HFFc6 (cell line): ENCODE measurements around the gene ARMC10. TPM values are rescaled to one million over a fixed set of nuclear protein-coding genes. Genes with fewer than 3 reads are reported as not detected.

Experiments
- DNase-seq: peaks from one replicate; pipeline ENCODE4 v3.0.0-alpha.2; 2018
- H3K27ac Mint-ChIP-seq: 2 replicates; pipeline ENCODE4 v1.8.0; 2020; ENCODE audit warnings: mild to moderate bottlenecking, mixed read lengths
- H3K27me3 Mint-ChIP-seq: 2 replicates; pipeline ENCODE4 v1.8.0; 2021; ENCODE audit warnings: mild to moderate bottlenecking, moderate library complexity, mixed read lengths; ENCODE audit not compliant: insufficient read depth
- H3K36me3 Mint-ChIP-seq: 2 replicates; pipeline ENCODE4 v1.8.0; 2021; ENCODE audit warnings: low read depth, mixed read lengths
- H3K4me1 Mint-ChIP-seq: 2 replicates; pipeline ENCODE4 v1.8.0; 2020; ENCODE audit warnings: low read depth, mixed read lengths
- H3K4me3 Mint-ChIP-seq: 2 replicates; pipeline ENCODE4 v1.8.0; 2020; ENCODE audit warnings: mild to moderate bottlenecking, moderate library complexity, mixed read lengths
- H3K9me3 Mint-ChIP-seq: 2 replicates; pipeline ENCODE4 v1.8.0; 2020; ENCODE audit warnings: mild to moderate bottlenecking, mixed read lengths
- total RNA-seq, 6 experiments: library from RNA; stranded (reverse); fragmentation: NEBNext Ultra II Directional; extraction: Animal tissue kit (Norgen Biotek cat#: 25700); gene quantifications; 2 replicates in 1 of 6; 3 replicates in 5 of 6; pipeline ENCODE4 v1.2.3, GENCODE V29; 2021
- TF ChIP-seq, protein P1 (sequence below): fragments of 200-600 bp; sonication (generic); IDR thresholded peaks from 2 replicates; pipeline ENCODE4 v1.5.0; 2021; ENCODE audit warnings: antibody characterized with exemption, mild to moderate bottlenecking

Gene ARMC10
- total RNA-seq, 6 experiments from 2014 or later = 27.3 to 40.9 (median 34.7) TPM

DNA sequence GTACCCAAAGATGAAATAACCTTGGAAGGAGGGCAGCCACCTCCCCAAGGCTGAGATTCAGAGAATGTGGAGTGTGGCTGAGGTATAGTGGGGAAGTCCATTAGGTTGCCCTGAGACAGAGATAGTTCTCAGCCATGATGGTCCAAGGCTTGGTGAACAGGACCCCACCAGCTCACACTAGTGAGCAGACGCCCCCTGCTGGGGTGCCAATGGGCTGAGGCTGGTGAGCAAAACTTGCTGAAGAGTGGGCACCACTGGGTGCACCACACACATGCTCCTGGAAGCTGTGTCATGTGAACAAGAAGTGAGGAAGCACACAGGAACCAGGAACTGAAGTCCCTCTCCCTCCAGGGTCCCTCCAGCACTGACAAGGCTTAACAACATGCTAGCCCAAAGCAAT lies 9.3 kb upstream of the ARMC10 start:
- no peak overlapping the region for H3K4me3 Mint-ChIP-seq
- H3K27me3 Mint-ChIP-seq = no peaks in the 10 kb centered on the region
- no peaks in the 10 kb centered on the region for H3K36me3 Mint-ChIP-seq
- TF ChIP-seq, protein P1, sequence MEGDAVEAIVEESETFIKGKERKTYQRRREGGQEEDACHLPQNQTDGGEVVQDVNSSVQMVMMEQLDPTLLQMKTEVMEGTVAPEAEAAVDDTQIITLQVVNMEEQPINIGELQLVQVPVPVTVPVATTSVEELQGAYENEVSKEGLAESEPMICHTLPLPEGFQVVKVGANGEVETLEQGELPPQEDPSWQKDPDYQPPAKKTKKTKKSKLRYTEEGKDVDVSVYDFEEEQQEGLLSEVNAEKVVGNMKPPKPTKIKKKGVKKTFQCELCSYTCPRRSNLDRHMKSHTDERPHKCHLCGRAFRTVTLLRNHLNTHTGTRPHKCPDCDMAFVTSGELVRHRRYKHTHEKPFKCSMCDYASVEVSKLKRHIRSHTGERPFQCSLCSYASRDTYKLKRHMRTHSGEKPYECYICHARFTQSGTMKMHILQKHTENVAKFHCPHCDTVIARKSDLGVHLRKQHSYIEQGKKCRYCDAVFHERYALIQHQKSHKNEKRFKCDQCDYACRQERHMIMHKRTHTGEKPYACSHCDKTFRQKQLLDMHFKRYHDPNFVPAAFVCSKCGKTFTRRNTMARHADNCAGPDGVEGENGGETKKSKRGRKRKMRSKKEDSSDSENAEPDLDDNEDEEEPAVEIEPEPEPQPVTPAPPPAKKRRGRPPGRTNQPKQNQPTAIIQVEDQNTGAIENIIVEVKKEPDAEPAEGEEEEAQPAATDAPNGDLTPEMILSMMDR = peak; percentile 82
- no peak for DNase-seq
- no peaks in the 10 kb centered on the region for H3K9me3 Mint-ChIP-seq
- H3K27ac Mint-ChIP-seq = no peak overlapping the region
- no peaks in the 10 kb centered on the region for H3K4me1 Mint-ChIP-seq

DNA sequence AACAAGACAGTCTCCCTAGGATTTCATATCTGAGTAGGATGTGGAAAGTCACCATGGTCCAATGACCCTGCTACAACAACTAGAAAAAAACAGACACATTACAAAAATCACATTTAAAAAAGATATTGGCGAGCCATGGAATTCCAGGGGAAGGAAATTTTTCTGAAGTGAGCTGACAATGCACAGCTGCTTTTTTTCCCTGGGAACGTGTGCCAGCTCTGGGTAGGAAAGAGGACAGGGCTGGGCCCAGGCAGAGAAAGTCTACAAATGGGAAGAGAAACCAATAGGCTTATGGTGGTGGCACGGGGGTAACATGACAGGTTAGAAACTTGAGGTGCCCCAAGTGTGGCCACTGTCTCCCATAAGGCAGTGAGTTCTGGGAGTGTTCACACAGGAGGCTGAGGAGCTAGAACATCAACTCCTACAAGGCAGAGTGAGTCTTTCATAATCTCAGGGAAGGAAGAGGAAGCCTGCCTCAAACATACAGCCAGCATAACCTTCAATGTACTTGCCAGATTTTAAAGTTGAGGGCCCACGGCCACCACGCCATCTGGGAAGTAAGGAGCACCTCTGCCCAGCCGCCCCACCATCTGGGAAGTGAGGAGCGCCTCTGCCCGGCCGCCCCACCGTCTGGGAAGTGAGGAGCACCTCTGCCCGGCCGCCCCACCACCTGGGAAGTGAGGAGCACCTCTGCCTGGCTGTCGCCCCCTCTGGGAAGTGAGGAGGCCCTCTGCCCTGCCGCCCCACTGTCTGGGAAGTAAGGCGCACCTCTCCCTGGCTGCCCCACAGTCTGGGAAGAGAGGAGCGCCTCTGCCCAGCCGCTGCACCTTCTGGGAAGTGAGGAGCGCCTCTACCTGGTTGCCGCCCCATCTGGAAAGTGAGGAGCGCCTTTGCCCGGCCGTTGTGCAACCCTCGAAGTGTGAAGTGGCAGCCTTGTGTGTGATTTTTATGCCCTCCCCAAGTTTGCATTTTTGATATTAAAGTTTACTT lies 6.2 kb upstream of the ARMC10 start:
- TF ChIP-seq, protein P1 = no peak
- H3K9me3 Mint-ChIP-seq = no peaks in the 10 kb centered on the region
- H3K36me3 Mint-ChIP-seq = no peaks in the 10 kb centered on the region
- H3K4me3 Mint-ChIP-seq = no peak overlapping the region
- no peak for DNase-seq
- H3K4me1 Mint-ChIP-seq = peaks cover 12% of the 10 kb centered on the region
- H3K27me3 Mint-ChIP-seq = no peaks in the 10 kb centered on the region
- no peak overlapping the region for H3K27ac Mint-ChIP-seq

DNA sequence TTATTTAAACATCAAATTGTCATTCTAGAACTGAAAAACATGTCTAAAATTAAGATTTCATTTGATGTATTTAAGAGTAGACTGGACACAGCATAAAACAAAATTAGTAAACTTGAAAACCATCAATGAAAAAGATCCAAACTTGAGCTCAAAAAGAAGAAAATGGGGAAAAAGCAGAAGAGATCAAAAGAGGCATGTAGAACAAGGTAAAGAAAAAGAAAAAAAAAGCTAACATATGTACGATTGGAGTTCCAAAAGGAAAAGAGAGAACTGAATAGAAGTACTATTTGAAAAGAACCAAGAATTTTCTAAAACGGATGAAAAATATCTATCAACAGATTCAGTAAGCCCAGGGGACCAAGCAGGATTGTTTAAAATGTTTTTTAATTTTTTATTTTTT lies 3.9 kb upstream of the ARMC10 start:
- no peaks in the 10 kb centered on the region for H3K9me3 Mint-ChIP-seq
- H3K27me3 Mint-ChIP-seq = no peaks in the 10 kb centered on the region
- TF ChIP-seq, protein P1 = no peak
- H3K27ac Mint-ChIP-seq = no peak overlapping the region
- H3K36me3 Mint-ChIP-seq = no peaks in the 10 kb centered on the region
- no peak overlapping the region for H3K4me3 Mint-ChIP-seq
- no peak for DNase-seq
- peaks cover 25% of the 10 kb centered on the region for H3K4me1 Mint-ChIP-seq

DNA sequence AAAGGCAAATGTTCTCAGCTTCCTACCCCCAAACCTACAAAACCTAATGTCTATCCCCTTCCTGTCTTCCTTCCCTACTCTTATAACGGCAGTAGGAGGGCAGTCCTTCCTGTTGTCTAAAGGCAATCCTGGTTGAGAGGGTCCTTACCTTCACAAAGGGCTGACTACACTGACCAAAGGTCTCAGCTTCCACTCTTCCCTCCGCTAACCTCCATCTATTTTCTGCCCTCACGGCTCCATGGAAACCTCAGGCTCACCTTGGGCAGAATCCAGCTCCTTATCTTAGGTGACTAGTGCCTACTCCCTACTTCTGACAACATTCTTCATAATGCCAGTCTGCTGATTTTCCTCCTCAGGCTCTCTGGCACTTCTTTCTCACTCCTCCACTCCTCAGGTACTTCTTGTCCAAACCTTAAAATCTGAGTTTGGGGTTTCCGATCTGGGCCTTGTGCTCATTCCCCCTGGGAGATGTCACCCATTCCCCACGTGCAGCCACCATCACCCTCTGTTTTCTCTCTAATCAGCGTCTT lies 886 bp upstream of the ARMC10 start:
- no peak for DNase-seq
- H3K9me3 Mint-ChIP-seq = no peaks in the 10 kb centered on the region
- H3K4me3 Mint-ChIP-seq = peak overlapping the region; percentile 92
- peak overlapping the region; percentile 86 for H3K27ac Mint-ChIP-seq
- TF ChIP-seq, protein P1 = no peak
- no peaks in the 10 kb centered on the region; the same call in 1 of the 2 replicates for H3K27me3 Mint-ChIP-seq
- H3K4me1 Mint-ChIP-seq = peaks cover 29% of the 10 kb centered on the region
- no peaks in the 10 kb centered on the region; the same call in 1 of the 2 replicates for H3K36me3 Mint-ChIP-seq

DNA sequence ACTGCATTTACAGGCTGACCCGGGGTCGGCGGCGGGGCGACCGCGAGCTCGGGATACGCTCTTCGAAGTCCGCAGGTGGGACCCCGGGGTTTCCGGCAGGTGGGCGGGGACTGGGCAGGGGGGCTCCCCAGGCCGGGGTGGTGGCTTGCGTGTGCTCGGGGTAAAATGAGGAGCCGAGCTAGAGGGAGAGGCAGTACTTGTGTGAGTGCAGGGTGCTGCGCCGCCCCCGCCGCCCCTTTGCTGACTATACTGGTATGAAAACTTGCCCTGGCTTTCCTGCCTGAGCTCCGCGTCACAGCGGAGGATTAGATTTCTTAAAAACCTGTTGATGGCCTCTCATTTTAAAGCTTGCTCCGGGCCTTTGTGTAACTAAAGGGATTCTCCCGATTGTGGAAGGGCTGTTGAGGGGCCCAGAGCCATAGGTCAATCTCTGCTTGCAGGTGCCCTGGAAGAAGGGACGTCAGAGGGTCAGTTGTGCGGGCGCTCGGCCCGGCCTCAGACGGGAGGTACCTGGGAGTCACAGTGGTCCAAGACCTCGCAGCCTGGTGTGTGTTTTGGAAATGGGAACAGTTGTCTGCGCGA lies 488 bp downstream of the ARMC10 start:
- H3K4me1 Mint-ChIP-seq = peaks cover 29% of the 10 kb centered on the region
- no peaks in the 10 kb centered on the region for H3K9me3 Mint-ChIP-seq
- TF ChIP-seq, protein P1 = no peak
- H3K27ac Mint-ChIP-seq = peak overlapping the region; percentile 89
- H3K36me3 Mint-ChIP-seq = peaks cover 4% of the 10 kb centered on the region; the same call in 1 of the 2 replicates
- H3K27me3 Mint-ChIP-seq = no peaks in the 10 kb centered on the region; the same call in 1 of the 2 replicates
- peak; percentile 34 for DNase-seq
- peak overlapping the region; percentile 99 for H3K4me3 Mint-ChIP-seq
